ENCODE data around the gene BBS2.

DNA sequence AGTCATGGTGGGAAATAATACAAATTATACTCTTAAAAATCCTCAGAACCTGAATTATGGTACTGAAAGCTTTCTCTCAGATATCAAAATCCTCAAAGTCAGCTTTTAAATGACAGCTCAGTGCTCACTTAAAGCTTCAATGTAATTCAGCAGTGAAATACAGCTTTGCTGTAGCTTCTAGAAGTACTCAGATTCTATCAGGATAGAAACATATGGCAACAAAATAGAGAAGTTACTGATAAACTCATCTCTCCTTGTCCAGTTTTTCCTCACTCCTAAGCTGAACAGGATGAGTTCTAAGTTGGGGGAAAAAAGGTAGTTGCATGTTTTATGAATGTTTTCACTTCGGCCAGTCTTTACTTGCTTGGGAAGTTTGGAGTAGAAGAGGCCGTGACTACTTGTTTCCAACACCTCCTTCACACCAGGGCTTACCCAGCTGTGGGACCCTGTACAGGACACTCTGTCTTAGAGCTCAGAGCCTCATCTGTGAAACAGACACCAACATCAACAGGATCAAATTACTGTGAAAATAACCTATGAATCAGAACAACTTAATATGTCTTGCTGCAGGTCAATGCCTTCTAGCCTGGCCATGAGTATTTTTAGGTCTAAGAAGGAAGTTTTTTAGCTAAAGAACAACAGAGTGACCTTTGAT lies 38.2 kb downstream of the BBS2 start:
- TF ChIP-seq EZH2phosphoT487 (IDR thresholded peaks at IDR 0.05; ENCODE audit: borderline replicate concordance, low read depth, low read length) (no peak), CTCF (conservative IDR thresholded peaks at IDR 0.05; ENCODE audit: low read length) (no peak)
